PC-3 (cell line): ENCODE data around the gene CIZ1. TPM values are rescaled to one million over a fixed set of nuclear protein-coding genes. Genes with fewer than 3 reads are reported as not detected.

Source experiments
- ATAC-seq: fragments of 200-7000 bp; cut with Tn5 transposase; 2 replicates; pipeline ENCODE4 v1.9.1; 2020; ENCODE audit warnings: mild to moderate bottlenecking, moderate library complexity
- BruUV-seq: library from RNA; stranded (reverse); fragments of 400-500 nt; replicated peaks from 2 replicates; lab custom pipeline; 2021; lab: Mats Ljungman, UMichigan
- CTCF ChIA-PET: fragments of 300-600 bp; sonication (Branson Sonifier 250); formaldehyde crosslinking; loops from one replicate; lab custom pipeline; 2022; ENCODE audit warnings: antibody characterized with exemption; lab: Charles Lee
- POLR2A ChIA-PET: fragments of 300-600 bp; sonication (Branson Sonifier 250); formaldehyde crosslinking; loops from one replicate; lab custom pipeline; 2022; ENCODE audit warnings: antibody characterized with exemption; ENCODE audit not compliant: unreplicated experiment; lab: Charles Lee
- DNase-seq: peaks from one replicate; pipeline ENCODE4 v3.0.0-alpha.2; 2015
- H2AFZ ChIP-seq: fragments of 300-600 bp; sonication (generic); 2 replicates; pipeline ENCODE4 v1.6.0; 2016; ENCODE audit warnings: antibody characterized with exemption, low read length
- H3F3A ChIP-seq: fragments of 300-600 bp; sonication (generic); one replicate; pipeline ENCODE4 v1.6.0; 2017; ENCODE audit warnings: antibody characterized with exemption, low read length, control low read depth, mild to moderate bottlenecking; ENCODE audit not compliant: unreplicated experiment
- H3K27ac ChIP-seq: fragments of 300-600 bp; sonication (generic); 2 replicates; pipeline ENCODE4 v1.5.1; 2016; ENCODE audit warnings: mild to moderate bottlenecking, low read length
- H3K27me3 ChIP-seq: fragments of 300-600 bp; sonication (generic); 2 replicates; pipeline ENCODE4 v1.6.1; 2016; ENCODE audit warnings: low read length, mixed read lengths
- H3K36me3 ChIP-seq: fragments of 300-600 bp; sonication (generic); 2 replicates; pipeline ENCODE4 v1.6.1; 2016; ENCODE audit warnings: low read depth, mixed run types, low read length, mixed read lengths
- H3K4me1 ChIP-seq: fragments of 300-600 bp; sonication (generic); 2 replicates; pipeline ENCODE4 v1.5.1; 2016; ENCODE audit warnings: low read length; ENCODE audit not compliant: insufficient read depth
- H3K4me2 ChIP-seq: fragments of 300-600 bp; sonication (generic); 2 replicates; pipeline ENCODE4 v1.6.0; 2016; ENCODE audit warnings: low read length
- H3K4me3 ChIP-seq: fragments of 300-600 bp; sonication (generic); 2 replicates; pipeline ENCODE4 v1.5.1; 2016; ENCODE audit warnings: mild to moderate bottlenecking, low read length, mixed read lengths
- H3K79me2 ChIP-seq: fragments of 300-600 bp; sonication (generic); 2 replicates; pipeline ENCODE4 v1.6.1; 2017; ENCODE audit warnings: low read length, mixed read lengths
- H3K9ac ChIP-seq: fragments of 300-600 bp; sonication (generic); 2 replicates; pipeline ENCODE4 v1.6.0; 2016; ENCODE audit warnings: mild to moderate bottlenecking, low read length
- H3K9me2 ChIP-seq: fragments of 300-600 bp; sonication (generic); replicated peaks from 2 replicates; pipeline ENCODE4 v1.6.1; 2016; ENCODE audit warnings: mixed run types, low read length, mixed read lengths
- H3K9me3 ChIP-seq: fragments of 300-600 bp; sonication (generic); 2 replicates; pipeline ENCODE4 v1.6.1; 2016; ENCODE audit warnings: low read length, mixed read lengths
- H4K20me1 ChIP-seq: fragments of 300-600 bp; sonication (generic); 2 replicates; pipeline ENCODE4 v1.6.1; 2016; ENCODE audit warnings: low read length, mixed read lengths
- EZH2 ChIP-seq: fragments of 300-600 bp; sonication (generic); IDR thresholded peaks from one replicate; pipeline ENCODE4 v1.6.1; 2017; ENCODE audit warnings: antibody characterized with exemption, mild to moderate bottlenecking, low read length; ENCODE audit not compliant: unreplicated experiment
- EZH2phosphoT487 ChIP-seq: fragments of 300-600 bp; sonication (generic); IDR thresholded peaks from 2 replicates; pipeline ENCODE4 v1.6.1; 2018; ENCODE audit warnings: mild to moderate bottlenecking, antibody characterized with exemption, low read length, borderline replicate concordance
- intact Hi-C: fragments of 100-400 bp; cut with micrococcal nuclease; formaldehyde crosslinking; loops from 2 replicates; pipeline ENCODE4 v1.9.0; 2023
- total RNA-seq: library from RNA; depleted of rRNA; stranded (reverse); fragments of >200 nt; gene quantifications from 2 replicates; pipeline ENCODE4 v1.2.3, GENCODE V29; 2014
- TF ChIP-seq, protein P1 (sequence below): fragments of 300-600 bp; sonication (generic); conservative IDR thresholded peaks from 2 replicates; pipeline ENCODE4 v1.5.1; 2017; ENCODE audit warnings: antibody characterized with exemption, low read depth, mild to moderate bottlenecking, low read length

Gene CIZ1
- total RNA-seq, 1 experiment from 2014 or later = 46.1 TPM

DNA sequence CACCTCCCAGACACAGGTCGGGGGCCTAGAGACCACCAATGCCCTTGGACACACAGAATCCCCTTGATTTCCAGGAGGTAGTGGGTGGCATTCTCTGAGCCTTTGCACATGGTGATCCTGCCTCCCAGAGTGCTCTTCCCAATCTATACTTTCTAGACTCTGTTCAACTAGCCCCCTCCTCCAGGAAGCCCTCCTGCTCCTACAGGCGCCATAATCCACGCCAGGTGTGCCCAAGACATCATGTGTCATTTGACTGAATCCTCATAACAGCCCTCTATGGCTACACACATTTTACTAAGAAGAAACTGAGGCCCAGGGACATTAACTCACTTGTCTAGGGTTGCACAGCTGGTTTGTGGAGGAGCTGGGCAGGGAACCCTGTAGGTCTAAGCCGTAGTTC, 24.2 kb downstream of the CIZ1 start:
- ChIA-PET CTCF (no interaction called here), POLR2A (no interaction called here)
- Histone ChIP-seq H3K79me2 (peaks cover 3% of the 10 kb centered on the region; the same call in 1 of the 2 replicates), H3K36me3 (peaks cover 7% of the 10 kb centered on the region), H3K27me3 (no peaks in the 10 kb centered on the region), H3K4me2 (no peak overlapping the region), H3F3A (no peaks in the 10 kb centered on the region), H3K4me1 (peaks cover 2% of the 10 kb centered on the region), H3K9ac (no peak overlapping the region), H4K20me1 (no peaks in the 10 kb centered on the region), H3K9me2 (no peaks in the 10 kb centered on the region), H3K27ac (no peak overlapping the region), H3K9me3 (no peaks in the 10 kb centered on the region), H2AFZ (no peak overlapping the region), H3K4me3 (no peak overlapping the region)
- intact Hi-C loops = no loop called here
- ATAC-seq (no peak), DNase-seq (no peak)
- no TSS peak for BruUV-seq
- TF ChIP-seq EZH2 (no peak), EZH2phosphoT487 (no peak)
- TF ChIP-seq, protein P1, sequence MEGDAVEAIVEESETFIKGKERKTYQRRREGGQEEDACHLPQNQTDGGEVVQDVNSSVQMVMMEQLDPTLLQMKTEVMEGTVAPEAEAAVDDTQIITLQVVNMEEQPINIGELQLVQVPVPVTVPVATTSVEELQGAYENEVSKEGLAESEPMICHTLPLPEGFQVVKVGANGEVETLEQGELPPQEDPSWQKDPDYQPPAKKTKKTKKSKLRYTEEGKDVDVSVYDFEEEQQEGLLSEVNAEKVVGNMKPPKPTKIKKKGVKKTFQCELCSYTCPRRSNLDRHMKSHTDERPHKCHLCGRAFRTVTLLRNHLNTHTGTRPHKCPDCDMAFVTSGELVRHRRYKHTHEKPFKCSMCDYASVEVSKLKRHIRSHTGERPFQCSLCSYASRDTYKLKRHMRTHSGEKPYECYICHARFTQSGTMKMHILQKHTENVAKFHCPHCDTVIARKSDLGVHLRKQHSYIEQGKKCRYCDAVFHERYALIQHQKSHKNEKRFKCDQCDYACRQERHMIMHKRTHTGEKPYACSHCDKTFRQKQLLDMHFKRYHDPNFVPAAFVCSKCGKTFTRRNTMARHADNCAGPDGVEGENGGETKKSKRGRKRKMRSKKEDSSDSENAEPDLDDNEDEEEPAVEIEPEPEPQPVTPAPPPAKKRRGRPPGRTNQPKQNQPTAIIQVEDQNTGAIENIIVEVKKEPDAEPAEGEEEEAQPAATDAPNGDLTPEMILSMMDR = no peak

DNA sequence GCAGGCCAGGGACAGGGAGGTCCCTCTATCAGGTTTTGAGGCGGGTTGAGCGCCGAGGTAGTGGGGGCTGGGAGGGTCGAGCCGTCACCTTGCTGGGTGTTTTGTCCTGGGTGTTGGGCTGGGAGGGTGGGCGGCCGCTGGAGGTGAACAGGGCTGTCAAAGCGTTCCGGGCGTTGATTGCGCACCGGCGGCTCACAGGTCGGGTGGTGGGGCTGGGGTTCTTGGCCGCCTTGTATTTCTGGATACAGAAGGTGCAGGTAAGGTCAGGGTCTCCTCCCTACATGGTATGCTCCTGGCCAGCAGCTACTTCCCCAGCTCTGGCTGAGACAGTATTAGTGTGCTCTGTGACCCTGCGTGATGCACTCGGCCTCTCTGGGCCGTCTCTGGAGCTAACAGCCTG, 25.2 kb downstream of the CIZ1 start:
- Histone ChIP-seq H3K79me2 (peaks cover 12% of the 10 kb centered on the region), H3K9me2 (no peaks in the 10 kb centered on the region), H3K9ac (no peak overlapping the region), H3K27me3 (no peaks in the 10 kb centered on the region), H4K20me1 (no peaks in the 10 kb centered on the region), H3K36me3 (peaks cover 7% of the 10 kb centered on the region), H3K4me1 (peaks cover 10% of the 10 kb centered on the region), H3K27ac (no peak overlapping the region), H3K4me2 (no peak overlapping the region), H3K9me3 (no peaks in the 10 kb centered on the region), H3K4me3 (no peak overlapping the region), H2AFZ (no peak overlapping the region), H3F3A (no peaks in the 10 kb centered on the region)
- CTCF ChIA-PET = no interaction called here
- TSS peak; percentile 50 for BruUV-seq
- POLR2A ChIA-PET = no interaction called here
- DNase-seq (no peak), ATAC-seq (no peak)
- intact Hi-C loops = no loop called here
- TF ChIP-seq, protein P1 = no peak
- TF ChIP-seq EZH2phosphoT487 (no peak), EZH2 (no peak)

DNA sequence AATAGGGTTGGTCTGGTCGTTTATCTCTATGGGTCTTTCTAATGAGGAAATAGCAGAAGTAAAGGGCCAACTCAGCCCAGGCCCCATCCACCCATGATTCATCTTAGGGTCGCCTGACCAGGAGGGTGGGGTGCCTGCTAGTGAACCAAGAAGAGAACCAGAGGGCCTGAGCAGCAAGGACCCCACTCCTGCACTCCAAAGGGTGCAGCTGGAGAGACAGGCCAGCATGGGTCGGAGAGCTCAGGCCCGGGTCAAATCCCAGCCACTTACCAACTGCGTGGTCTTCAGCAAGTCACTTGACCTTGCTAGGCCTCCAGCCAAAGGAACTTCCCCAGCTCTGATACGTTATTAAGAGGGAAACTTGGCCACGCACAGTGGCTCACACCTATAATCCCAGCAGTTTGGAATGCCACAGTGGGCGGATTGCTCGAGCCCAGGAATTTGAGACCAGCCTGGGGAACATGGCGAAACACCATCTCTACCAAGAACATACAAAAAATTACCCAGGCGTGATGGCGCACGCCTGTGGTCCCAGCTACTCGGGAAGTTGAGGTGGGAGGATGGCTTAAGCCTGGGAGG, 27.0 kb downstream of the CIZ1 start:
- Histone ChIP-seq H4K20me1 (no peaks in the 10 kb centered on the region), H3K9me3 (no peaks in the 10 kb centered on the region), H3K9me2 (no peaks in the 10 kb centered on the region), H3K4me2 (no peak overlapping the region), H3K9ac (no peak overlapping the region), H3K4me1 (peaks cover 17% of the 10 kb centered on the region), H3K27ac (no peak overlapping the region), H3K27me3 (no peaks in the 10 kb centered on the region), H3K79me2 (peaks cover 22% of the 10 kb centered on the region), H3F3A (no peaks in the 10 kb centered on the region), H2AFZ (no peak overlapping the region), H3K4me3 (no peak overlapping the region), H3K36me3 (peaks cover 7% of the 10 kb centered on the region)
- intact Hi-C loops = loop anchor here (5.0 kb wide), 1 partner anchor 37 kb away; the partner anchor contains the start of gene PTGES2
- ATAC-seq (no peak), DNase-seq (no peak)
- TF ChIP-seq, protein P1 = no peak
- TF ChIP-seq EZH2 = no peak
- TF ChIP-seq EZH2phosphoT487 = no peak
- ChIA-PET POLR2A (no interaction called here), CTCF (no interaction called here)
- BruUV-seq = no TSS peak
